Kasumi-1 (cell line): ENCODE results near the gene KYAT1.

Experiments
- DNase-seq, 2 experiments: peaks; one replicate each; lab custom pipeline; 2025; lab: John Stamatoyannopoulos, UW

KYAT1 gene

DNA sequence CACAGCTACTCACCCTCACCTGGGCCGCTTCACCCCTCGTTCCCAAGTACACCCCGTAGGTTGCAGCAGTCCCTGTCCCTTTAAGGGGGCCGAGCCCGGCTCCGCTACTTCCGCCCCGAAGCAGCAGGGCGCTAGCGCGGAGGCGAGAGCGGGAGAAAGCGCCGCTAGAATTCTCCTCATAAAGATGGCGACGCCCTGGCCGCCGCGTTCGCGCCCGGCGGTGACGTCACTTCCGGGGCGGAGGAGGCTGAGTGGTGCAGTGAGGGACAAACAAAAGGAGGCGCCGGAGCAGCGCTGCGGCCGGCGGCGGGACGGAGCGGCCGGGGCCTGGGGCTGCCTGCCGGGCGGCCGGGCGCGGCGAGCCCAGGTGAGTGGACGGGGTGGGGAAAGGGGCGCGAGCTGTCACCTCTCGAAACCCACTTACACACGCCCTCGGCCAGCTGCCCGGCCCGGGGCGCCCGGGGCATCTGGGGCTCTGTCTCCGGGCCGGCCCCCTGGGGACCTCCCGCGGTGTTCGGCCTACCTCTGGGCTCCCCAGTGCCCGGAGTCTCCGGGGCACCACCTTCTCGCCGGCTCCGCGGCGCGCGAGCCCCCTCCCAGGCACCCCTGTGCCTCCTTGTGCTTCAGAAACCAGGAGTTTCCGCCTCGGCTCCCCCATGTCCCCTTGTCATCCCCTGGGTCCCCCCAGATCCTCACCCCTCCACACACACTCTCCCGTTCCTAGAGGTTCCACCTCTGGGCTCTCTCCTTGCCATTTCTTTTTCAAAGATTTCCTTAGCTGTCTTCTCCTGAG lies at the start of gene KYAT1, which contains the start of gene LRRC8A:
KYAT1 (minus strand) TSS at position 67 of the 793 bp plus-strand sequence. CDS start 36,545 bp downstream, outside the sequence.
LRRC8A (plus strand) TSS at position 250 of the 793 bp plus-strand sequence. CDS start 25,032 bp downstream, outside the sequence.
- peak; percentile 95 for DNase-seq

DNA sequence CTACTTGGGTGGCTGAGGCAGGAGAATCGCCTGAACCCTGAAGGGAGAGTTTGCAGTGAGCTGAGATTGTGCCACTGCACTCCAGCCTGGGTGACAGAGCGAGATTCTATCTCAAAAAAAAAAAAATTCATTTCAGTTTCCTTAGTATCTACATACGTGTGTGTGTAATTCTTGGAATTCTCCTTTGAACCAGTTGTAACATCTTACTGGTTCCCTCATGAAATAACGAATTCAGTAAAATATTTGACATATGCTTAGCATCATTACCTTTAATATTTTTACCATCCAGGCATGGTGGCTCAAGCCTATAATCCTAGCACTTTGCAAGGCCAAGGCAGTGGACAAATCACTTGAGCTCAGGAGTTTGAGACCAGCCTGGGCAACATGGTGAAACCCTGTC lies 47.8 kb upstream of the KYAT1 start:
- no peak for DNase-seq

DNA sequence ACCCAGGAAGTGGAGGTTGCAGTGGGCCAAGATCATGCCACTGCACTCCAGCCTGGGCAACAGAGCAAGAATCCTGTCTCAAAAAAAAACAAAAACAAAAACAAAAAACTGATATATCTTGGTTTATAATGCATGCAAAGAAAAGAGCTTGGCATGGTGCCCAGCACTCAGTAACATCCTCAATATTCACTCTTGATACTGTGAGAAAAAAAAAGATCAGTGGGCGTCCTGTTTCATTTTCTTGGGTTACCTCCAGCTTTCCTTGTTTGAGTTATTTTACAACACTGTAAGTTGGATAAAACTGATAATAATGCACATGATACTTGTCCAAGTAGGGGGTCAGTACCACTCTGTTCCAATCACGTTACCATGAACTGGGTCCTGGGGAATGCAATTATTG lies 46.9 kb upstream of the KYAT1 start:
- no peak for DNase-seq

DNA sequence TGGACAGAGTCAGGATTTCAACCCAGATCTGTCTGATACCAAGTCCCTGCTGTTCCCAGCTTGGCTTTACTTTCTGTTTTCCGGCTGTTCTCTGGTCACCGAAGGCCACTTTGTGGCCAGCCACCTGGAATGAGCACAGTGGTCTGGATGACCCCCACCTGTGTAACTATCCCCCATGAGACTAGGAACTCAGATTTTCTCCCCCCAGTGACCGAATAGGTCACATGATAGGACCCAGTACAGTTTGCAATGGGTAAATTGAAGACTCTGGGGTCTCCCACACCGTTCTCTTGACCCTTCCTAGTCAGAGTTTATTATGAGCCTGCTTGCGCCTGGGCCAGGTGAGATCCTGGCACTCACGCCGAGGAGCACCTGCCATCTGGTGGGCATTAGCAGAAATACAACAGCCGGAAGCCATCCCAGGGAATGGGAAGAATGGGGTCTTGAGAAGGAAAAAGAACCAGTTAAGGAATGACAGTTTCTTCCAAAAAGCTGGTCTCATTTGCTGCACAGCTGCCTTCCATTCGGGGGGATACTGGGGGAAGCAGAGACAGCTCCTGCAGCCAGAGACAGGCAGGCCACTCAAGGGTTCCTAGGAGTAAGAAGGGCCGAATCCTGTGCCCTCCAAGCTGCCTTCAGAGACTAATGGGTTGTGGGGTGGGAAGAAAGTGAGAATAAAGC lies 46.1 kb upstream of the KYAT1 start:
- DNase-seq: peak in 1 of 2 experiments; percentile 16

DNA sequence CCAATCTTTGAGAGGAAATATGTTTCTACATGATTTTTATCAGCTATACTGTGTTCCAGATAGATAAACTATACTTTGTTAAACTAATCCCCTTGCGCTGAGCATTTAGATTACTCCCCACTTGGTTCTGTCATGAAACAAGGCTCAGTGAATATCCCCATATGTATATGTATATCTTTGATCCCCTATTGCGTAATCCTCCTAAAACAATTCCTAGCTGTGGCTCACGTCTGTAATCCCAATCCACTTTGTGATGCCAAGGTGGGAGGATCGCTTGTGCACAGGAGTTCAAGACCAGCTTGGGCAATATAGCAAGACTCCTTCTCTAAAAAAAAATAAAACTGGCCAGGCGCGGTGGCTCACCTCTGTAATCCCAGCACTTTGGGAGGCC lies 41.7 kb upstream of the KYAT1 start:
- no peak for DNase-seq

DNA sequence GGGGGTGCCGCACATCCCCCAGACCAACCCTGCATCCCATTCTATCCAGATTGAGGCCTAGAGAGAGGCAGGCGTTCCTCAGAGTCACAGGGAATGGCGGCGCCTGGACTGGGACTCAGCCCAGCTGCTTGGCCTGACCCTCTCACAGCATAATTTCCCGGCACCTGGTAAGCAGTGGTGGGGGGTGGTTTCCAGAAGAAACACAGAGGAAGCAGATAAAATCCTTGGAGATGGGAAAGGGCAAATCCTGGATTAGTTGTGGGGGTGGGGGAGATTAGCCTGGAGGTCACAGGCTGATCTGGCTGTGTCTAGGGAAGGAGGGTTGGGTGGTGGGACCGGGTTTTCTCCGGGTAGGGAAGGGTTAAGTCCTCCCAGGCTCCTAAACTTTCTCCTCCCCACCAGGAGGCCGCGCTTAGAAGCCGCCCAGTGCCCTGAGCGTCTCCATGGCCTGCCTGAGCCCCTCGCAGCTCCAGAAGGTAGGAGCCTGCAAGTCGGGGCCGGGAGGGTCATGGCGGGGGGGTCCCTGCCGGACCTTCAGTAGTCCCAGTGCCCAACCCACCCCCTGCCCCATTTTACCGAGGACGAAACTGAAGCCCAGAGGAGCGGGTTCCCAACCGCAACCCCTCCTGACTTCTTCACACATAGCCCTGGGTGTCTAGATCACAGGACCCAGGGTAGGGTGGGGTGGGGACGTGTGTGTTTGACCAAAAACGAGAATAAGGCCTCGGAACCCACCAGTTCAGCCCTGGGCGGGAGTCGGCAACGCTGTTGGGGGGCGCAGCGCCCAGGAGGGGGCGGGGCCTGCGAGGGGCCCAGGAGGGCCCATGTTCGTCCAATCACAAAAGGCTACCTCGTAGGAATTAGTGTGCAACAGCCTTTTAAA lies 40.4 kb upstream of the KYAT1 start:
- no peak for DNase-seq

DNA sequence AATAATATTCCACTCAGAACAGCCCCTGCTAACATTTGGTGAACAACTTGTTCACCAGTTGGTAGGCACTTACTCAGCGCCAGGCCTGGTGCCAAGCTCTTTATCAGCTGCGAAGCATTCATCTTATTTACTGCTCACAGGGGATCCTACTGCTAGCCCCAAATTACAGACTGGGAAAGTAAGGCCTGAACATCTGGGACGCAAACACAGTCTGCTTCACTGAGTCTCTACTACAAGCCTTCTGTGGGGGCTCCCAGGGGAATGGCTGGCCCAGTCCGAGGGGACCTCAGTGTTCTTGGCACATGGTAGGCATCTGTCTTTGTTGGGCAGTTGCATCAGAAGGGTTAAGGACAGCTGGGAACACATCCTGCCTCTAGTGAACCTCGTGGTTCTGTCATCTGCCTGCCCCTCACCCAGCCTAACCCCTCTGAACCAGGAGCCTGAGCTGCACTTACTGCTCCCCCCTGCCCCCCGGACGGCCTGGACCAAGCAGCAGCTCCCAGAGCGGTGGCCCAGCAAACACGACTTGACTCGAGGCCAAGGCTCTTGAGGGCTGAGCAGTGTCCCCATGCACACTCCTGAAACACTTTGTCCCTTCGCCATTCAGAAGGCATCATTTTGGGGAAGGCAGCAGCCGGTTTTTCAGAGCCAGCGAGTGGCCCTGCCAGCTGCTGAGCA lies 38.8 kb upstream of the KYAT1 start, which contains the start of gene PHYHD1:
PHYHD1 (plus strand) TSS at position 602 of the 678 bp plus-strand sequence. CDS start 1,342 bp downstream, outside the sequence.
- DNase-seq: no peak

DNA sequence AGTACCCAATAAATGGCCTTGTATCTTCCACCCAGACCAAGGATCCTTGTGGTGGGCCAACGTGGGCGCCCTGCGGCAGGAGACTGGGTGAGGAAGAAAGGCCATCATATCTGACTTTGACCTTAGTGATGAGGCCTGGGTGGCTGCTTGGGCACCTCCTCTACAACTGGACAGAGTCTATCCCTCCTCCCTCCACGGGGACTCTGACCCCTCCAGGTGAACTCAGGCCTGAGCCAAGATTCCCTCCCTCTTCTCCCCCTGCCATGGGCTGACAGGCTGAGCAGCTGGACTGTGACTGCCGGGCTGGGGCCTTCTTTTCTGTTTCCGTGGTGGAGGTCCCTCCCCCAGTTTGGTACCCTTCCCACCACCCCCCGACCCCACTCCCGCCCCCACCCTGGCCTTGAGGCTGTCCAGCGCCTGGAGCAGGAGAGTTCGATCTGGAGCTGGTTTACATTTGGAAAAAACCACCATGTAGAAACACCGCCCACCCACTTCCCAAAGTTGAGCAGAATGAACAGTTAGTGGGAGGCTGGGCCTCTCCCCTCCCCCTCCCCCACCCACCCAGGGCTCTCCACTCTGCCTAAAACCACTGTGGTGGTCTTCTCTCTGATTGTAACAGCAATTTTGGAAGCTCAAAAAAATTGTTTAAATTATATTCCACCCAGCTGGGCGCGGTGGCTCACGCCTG lies 37.8 kb upstream of the KYAT1 start:
- no peak for DNase-seq

DNA sequence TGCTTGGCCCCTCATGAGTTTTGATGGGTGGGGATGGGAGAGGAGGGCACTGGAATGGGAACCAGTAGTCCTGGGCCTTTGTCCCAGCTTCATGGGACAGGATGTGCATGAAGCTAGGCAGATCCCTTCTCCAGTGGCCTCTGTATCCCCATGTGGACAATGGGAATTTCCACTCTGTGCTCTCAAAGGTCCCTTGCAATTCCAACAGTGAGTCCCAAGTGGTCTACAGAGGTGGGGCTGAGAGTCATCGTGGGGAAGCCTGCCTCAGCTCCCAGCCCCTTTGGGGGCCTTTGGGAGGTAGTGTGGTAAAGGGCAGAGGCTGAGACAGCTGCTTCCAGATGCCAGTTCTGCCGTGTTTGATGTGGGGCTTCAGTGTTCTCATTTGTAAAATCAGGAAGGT lies 37.2 kb upstream of the KYAT1 start:
- DNase-seq: no peak

DNA sequence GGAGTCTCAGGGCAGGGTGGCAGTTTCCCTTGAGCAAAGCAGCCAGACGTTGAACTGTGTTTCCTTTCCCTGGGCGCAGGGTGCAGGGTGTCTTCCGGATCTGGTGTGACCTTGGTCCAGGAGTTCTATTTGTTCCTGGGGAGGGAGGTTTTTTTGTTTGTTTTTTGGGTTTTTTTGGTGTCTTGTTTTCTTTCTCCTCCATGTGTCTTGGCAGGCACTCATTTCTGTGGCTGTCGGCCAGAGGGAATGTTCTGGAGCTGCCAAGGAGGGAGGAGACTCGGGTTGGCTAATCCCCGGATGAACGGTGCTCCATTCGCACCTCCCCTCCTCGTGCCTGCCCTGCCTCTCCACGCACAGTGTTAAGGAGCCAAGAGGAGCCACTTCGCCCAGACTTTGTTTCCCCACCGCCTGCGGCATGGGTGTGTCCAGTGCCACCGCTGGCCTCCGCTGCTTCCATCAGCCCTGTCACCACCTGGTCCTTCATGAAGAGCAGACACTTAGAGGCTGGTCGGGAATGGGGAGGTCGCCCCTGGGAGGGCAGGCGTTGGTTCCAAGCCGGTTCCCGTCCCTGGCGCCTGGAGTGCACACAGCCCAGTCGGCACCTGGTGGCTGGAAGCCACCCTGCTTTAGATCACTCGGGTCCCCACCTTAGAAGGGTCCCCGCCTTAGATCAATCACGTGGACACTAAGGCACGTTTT lies 35.5 kb upstream of the KYAT1 start:
- no peak for DNase-seq

DNA sequence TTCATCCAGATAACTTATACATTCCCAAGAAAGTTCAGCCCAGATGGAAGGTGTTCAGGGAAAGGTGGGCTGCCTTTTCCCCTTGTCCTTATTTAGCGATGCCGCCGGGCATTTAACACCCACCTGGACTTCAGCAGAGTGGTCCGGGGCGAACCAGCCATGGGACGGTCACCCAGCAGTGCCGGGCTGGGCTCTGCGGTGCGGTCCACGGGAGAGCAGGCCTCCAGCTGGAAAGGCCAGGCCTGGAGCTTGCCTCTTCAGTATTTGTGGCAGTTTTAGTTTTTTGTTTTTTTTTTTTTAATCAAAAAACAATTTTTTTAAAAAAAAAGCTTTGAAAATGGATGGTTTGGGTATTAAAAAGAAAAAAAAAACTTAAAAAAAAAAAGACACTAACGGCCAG lies 35.0 kb upstream of the KYAT1 start:
- no peak for DNase-seq

DNA sequence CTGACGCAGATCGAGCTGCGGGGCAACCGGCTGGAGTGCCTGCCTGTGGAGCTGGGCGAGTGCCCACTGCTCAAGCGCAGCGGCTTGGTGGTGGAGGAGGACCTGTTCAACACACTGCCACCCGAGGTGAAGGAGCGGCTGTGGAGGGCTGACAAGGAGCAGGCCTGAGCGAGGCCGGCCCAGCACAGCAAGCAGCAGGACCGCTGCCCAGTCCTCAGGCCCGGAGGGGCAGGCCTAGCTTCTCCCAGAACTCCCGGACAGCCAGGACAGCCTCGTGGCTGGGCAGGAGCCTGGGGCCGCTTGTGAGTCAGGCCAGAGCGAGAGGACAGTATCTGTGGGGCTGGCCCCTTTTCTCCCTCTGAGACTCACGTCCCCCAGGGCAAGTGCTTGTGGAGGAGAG lies 34.5 kb upstream of the KYAT1 start:
- DNase-seq: no peak

DNA sequence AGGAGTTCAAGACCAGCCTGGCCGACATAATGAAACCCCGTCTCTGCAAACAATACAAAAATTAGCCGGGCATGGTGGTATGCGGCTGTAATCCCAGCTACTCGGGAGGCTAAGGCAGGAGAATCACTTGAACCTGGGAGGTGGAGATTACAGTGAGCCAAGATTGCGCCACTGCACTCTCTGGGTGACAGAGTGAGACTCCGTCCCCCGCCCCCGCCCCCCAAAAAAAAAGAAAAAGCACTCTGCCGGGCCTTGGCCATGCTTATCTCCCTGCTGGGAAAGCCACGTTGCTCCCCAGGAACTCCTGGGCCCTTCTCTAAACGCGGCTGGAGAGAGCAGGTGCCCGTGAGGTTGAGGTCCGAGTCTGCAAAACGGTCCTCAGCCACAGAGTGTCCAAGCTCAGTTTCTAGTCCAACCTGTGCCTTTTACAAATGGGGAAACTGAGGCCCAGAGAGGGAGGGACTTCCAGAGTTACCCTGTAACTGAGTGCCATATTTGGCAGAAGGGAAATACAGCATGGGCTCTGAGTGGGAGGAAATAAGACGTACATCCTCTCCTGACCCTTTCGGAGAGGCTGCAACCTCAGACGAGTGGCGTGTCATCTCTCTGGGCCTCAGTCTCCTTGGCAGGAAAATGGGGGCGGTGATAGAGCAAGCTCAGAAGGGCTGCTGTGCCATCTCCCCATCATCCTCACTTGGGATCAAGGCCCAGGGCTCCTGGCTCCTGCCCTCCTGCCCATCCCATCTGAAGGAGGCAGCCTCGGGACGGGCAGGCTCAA lies 32.4 kb upstream of the KYAT1 start:
- no peak for DNase-seq

DNA sequence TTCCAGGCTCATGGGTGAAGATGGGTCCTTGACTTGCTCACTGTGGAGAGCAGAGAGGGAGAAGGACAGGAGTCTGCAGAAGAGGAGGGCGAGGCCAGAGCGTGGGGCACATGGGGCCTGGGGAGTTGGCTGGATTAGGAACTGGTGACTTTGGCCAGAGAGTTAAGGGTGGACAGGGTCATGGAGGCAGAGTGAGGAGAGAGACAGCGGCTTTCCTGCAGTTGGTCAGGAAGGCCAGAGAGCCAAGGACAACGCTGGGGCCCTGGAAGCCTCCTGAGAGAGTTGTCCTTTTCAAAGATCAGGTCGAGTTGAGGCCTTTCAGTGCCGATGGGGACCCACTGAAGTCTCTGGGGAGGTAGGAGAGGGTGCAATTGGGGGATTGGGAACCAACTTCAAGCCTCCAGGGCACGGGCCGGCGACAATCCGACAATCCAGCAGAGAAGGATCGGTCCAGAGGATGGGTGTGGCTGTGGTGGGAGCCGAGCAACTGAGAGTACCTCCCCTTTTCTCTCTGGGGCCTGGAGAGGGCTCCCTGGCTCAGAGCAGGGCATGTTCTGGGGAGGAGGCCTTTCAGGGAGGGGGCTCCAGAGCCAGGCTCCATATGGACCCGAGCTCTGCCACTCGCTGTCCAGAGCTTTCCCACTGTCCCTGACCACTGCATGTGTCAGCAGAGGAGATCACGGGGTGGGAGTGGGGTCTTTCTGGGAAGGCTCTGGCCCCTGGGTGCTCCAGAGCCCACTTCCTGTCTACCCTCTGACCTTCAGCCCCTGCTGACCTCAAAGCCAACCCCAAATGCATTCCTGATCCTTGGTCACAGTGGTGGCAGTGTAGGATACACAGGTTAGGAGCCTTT lies 31.5 kb upstream of the KYAT1 start:
- DNase-seq: no peak

DNA sequence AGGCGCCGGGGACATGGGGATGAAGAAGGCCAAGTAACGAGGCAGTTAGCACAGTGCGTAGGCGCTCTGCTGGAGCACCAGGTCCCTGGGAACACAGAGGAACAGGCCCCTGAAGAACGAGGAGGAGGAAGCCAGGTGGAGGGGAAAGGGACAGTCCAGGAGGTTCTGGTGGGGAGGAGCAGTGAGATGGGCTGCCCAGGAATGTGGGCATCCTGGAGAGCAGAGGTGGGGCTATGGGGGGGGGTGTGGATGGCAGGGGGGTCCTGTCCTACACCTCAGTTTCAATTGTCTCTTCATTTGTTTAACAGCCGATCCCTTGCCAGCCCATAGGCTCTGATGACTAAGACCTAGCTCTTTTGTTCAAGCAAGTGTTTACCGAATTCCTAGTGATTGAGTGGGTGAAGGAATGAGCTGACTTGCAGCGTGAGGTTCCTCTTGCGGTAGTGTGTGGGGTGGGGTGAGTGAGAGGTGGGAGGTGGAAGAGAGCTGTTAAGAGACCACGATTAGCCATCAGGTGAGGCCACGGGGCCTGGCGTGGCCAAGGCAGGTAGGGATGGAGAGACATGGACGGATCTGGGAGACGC lies 30.6 kb upstream of the KYAT1 start:
- DNase-seq: no peak

DNA sequence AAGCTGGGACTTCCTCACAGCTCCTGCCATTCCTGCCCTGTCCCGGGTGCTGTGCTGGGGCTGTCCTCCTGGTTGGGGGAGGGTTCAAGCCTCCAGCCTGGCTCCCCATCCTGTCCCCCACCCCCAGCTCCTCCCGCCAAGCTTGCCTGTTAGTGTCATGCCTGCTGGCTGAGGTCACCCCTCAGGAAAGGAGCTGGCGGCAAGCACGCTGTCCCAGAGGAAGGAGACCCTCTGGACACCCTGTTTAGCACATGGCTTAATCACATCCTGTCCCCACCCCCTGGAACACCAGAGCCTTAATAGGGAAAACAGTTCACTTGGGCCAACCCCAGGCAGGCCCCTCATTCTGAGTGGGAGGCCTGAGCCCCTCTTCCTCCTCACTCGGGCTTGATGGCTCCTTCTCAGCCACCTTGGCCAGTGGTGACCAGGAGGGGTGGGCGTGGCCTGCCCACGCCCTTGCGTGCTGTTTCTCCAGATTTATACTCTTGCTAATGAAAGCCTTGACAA lies 29.8 kb upstream of the KYAT1 start:
- peak; percentile 18 to 20 for DNase-seq

DNA sequence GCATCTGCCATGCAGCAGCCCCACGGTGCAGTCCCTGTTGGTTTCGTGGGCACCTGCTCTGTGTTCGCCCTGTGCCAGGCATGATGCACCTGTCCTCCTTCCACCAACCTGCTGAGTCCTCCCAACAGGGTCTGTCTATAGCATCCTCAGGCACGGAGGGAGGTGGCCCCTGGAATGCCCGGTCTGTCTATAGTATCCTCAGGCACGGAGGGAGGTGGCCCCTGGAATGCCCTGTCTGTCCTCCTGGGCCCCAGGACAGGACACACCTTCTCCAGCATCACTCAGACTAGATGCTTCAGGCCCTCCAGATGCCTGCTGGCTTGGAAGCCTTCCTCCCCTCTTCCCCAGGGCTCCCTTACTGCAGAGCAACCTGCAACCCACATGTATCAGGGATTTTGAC lies 29.2 kb upstream of the KYAT1 start:
- DNase-seq: no peak

DNA sequence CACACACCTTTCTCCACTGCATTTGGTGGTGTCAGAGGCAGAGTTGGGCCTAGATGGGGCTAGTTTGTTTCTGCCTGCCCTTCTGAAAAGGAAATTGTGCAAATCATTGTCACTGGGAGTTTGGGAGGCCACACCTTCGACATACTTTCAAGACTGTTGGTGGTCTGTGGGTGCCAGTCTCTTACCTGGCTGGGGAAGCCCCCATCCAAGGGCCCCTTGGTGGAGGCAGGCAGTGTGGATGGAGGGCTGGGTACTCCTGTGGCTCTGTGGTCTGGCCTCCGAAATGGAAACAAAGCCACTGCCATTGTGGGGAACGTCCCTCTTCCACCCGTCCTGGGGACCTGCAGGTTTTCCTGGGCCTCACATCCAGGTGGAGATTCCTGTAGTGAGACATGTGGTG lies 28.1 kb upstream of the KYAT1 start:
- no peak for DNase-seq
